ENCODE results near the gene ASB3.
"Not testable (repeated sequence)": the region's sequence is repeated elsewhere in the genome, so short reads cannot be mapped to it uniquely, and the experiment has no call there.

ASB3 gene

DNA sequence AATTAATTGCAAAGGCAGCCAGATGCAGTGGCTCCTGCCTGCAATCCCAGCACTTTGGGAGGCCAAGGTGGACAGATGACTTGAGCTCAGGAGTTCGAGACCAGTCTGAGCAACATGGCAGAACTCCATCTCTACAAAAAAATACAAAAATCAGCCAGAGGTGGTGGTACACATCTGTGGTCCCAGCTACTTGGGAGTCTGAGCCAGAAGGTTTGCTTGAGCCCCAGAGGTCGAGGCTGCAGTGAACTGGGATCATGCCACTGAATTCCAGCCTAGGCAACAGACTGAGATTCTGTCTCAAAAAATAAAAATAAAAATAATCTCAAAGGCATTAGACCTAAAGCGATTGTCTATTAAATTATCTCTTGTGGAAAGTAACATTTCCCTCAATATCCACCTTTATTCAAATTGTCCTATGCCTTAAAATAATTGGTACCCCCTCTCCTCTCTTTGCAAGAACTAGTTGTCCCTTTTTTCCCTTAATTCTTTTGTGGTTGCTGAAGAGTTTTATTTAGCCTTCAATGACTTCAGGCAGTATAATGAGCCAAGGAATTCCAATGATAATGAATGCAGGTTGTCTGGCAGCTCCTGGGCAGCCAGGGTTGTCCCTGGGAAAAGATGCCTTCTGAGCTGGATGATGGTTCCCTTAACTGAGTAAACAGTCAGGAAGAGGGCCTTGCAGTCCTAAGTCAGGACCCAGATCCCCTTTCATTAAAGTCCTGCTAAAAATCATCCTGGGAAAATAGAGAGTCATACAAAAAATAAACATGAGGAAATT lies 40.8 kb upstream of the ASB3 start:
- Histone ChIP-seq H4K8ac (ENCODE audit: low read depth, low read length) (no peak overlapping the region), H3K27ac (replicated peaks; ENCODE audit: low read length) (peak overlapping the region; percentile 49), H3K4me2 (ENCODE audit: insufficient read depth, low read length, poor library complexity, severe bottlenecking) (no peak overlapping the region), H3K4me3 (ENCODE audit: low read length in 2 of 2) (no peak overlapping the region), H3K27me3 (ENCODE audit: control insufficient read depth in 3 of 3, insufficient read depth in 3 of 3, low read depth in 1 of 3, low read length in 3 of 3) (no peaks in the 10 kb centered on the region), H3K4ac (ENCODE audit: low read length) (no peak overlapping the region), H2BK120ac (ENCODE audit: low read depth, low read length) (no peak overlapping the region), H3K9ac (ENCODE audit: low read depth, low read length, poor library complexity) (no peak overlapping the region), H2BK15ac (ENCODE audit: low read length) (no peak overlapping the region), H2AFZ (ENCODE audit: low read length) (no peak overlapping the region), H2BK12ac (ENCODE audit: low read length) (no peak overlapping the region), H4K91ac (ENCODE audit: low read depth, low read length, poor library complexity) (no peak overlapping the region), H2AK5ac (ENCODE audit: low read depth, low read length) (no peak overlapping the region), H3K4me1 (ENCODE audit: control insufficient read depth in 2 of 2, insufficient read depth in 1 of 2, low read depth in 1 of 2, low read length in 2 of 2) (peaks cover 9 to 12% of the 10 kb centered on the region in 2 donors), H3K18ac (ENCODE audit: low read length) (no peak overlapping the region), H3K14ac (ENCODE audit: low read length) (no peak overlapping the region), H3K36me3 (replicated peaks in 1 of 2; ENCODE audit: control insufficient read depth in 2 of 2, insufficient read depth in 2 of 2, low read length in 2 of 2) (no peaks in the 10 kb centered on the region), H3K9me3 (replicated peaks in 1 of 2; ENCODE audit: control insufficient read depth in 2 of 2, insufficient read depth in 1 of 2, low read depth in 1 of 2, low read length in 2 of 2) (no peaks in the 10 kb centered on the region), H3K79me1 (ENCODE audit: low read depth, low read length) (no peaks in the 10 kb centered on the region), H3K23ac (ENCODE audit: low read depth, low read length, poor library complexity) (no peak overlapping the region), H2BK5ac (ENCODE audit: low read length) (no peak overlapping the region)
- no CpG with 5 or more reads among the region's 3 CpGs for WGBS, 2 donors (ENCODE audit: extremely low coverage in 2 of 2, insufficient read length in 2 of 2, insufficient replicate concordance in 1 of 2)
- peak; percentile 4 for DNase-seq (ENCODE audit: low spot score)

DNA sequence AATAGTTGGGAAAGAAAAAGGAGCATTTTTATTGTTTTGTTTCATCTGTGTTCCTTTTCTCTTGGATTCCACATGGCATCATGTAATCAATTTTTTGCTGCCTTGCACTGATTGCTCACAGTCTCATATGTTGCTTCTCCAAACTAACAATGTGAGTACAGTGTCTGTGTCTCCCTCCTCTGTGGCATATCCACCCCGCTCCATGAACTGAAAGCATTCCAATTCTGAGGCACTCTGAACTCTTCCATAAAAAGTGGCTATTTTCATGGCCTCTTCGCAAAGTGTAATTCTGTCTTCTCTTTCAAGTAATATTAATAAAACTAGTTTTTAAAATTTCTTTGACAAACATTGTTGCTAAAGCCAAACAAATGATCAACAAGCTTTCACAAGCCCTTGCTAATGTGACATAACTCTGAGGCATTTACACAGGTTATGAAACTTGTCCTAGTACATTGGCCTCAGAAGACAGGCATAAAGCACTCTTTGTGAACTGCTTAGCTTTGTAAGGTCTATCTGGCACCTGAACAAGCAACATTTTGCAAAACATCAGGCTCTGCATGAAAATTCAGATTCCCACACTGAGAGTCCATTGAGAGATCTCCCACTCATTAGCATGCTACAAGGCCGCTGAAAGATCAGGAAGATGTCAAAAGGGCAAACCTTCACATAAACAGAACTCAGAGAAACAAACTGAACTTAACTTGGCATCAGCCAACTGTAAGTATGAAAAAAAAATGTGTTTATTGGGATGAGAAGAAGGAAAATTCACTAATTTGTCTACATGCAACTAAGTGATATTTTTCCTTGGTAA lies 40.0 kb upstream of the ASB3 start:
- Histone ChIP-seq H3K27ac (replicated peaks; ENCODE audit: low read length) (peak overlapping the region; percentile 49), H3K36me3 (replicated peaks in 1 of 2; ENCODE audit: control insufficient read depth in 2 of 2, insufficient read depth in 2 of 2, low read length in 2 of 2) (no peaks in the 10 kb centered on the region), H3K18ac (ENCODE audit: low read length) (no peak overlapping the region), H4K8ac (ENCODE audit: low read depth, low read length) (no peak overlapping the region), H2AK5ac (ENCODE audit: low read depth, low read length) (no peak overlapping the region), H2BK15ac (ENCODE audit: low read length) (no peak overlapping the region), H3K23ac (ENCODE audit: low read depth, low read length, poor library complexity) (no peak overlapping the region), H3K9ac (ENCODE audit: low read depth, low read length, poor library complexity) (no peak overlapping the region), H4K91ac (ENCODE audit: low read depth, low read length, poor library complexity) (no peak overlapping the region), H3K4ac (ENCODE audit: low read length) (no peak overlapping the region), H2AFZ (ENCODE audit: low read length) (peak overlapping the region; percentile 14), H3K9me3 (replicated peaks in 1 of 2; ENCODE audit: control insufficient read depth in 2 of 2, insufficient read depth in 1 of 2, low read depth in 1 of 2, low read length in 2 of 2) (no peaks in the 10 kb centered on the region), H3K79me1 (ENCODE audit: low read depth, low read length) (no peaks in the 10 kb centered on the region), H2BK12ac (ENCODE audit: low read length) (no peak overlapping the region), H3K4me2 (ENCODE audit: insufficient read depth, low read length, poor library complexity, severe bottlenecking) (no peak overlapping the region), H2BK120ac (ENCODE audit: low read depth, low read length) (no peak overlapping the region), H3K14ac (ENCODE audit: low read length) (no peak overlapping the region), H3K27me3 (ENCODE audit: control insufficient read depth in 3 of 3, insufficient read depth in 3 of 3, low read depth in 1 of 3, low read length in 3 of 3) (no peaks in the 10 kb centered on the region), H2BK5ac (ENCODE audit: low read length) (no peak overlapping the region), H3K4me1 (ENCODE audit: control insufficient read depth in 2 of 2, insufficient read depth in 1 of 2, low read depth in 1 of 2, low read length in 2 of 2) (peaks cover 9 to 12% of the 10 kb centered on the region in 2 donors), H3K4me3 (ENCODE audit: low read length in 2 of 2) (no peak overlapping the region)
- DNase-seq (ENCODE audit: low spot score) = no peak
- WGBS, 2 donors (ENCODE audit: extremely low coverage in 2 of 2, insufficient read length in 2 of 2, insufficient replicate concordance in 1 of 2) = no CpG with 5 or more reads among the region's 3 CpGs

DNA sequence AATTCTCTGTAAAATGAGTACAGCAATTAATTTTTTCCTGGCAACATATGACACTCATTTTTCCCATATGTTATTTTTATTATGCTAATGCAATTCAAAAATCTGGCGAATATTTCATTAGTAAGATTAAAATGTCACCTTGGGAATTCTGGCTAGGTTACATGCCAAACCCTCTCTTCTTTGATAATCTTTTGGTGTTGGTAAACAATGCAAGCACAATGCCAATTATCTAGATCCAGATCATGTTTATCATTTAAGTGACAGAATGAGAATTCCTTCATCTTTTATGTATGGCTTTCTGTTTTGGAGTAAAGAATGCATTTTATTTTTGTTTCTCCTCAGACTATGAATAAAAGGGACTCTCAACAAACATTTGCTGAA lies 39.3 kb upstream of the ASB3 start:
- H2BK5ac ChIP-seq (ENCODE audit: low read length) = no peak overlapping the region
- H3K4me2 ChIP-seq (ENCODE audit: insufficient read depth, low read length, poor library complexity, severe bottlenecking) = no peak overlapping the region
- no peak overlapping the region for H2AK5ac ChIP-seq (ENCODE audit: low read depth, low read length)
- peaks cover 9 to 12% of the 10 kb centered on the region in 2 donors for H3K4me1 ChIP-seq (ENCODE audit: control insufficient read depth in 2 of 2, insufficient read depth in 1 of 2, low read depth in 1 of 2, low read length in 2 of 2)
- no peak overlapping the region for H3K14ac ChIP-seq (ENCODE audit: low read length)
- H2AFZ ChIP-seq (ENCODE audit: low read length) = no peak overlapping the region
- no peak overlapping the region for H3K18ac ChIP-seq (ENCODE audit: low read length)
- H2BK15ac ChIP-seq (ENCODE audit: low read length) = no peak overlapping the region
- H3K27me3 ChIP-seq (ENCODE audit: control insufficient read depth in 3 of 3, insufficient read depth in 3 of 3, low read depth in 1 of 3, low read length in 3 of 3) = no peaks in the 10 kb centered on the region
- no peaks in the 10 kb centered on the region for H3K9me3 ChIP-seq (replicated peaks in 1 of 2; ENCODE audit: control insufficient read depth in 2 of 2, insufficient read depth in 1 of 2, low read depth in 1 of 2, low read length in 2 of 2)
- no peak overlapping the region for H4K91ac ChIP-seq (ENCODE audit: low read depth, low read length, poor library complexity)
- no peak overlapping the region for H3K27ac ChIP-seq (replicated peaks; ENCODE audit: low read length)
- no peak overlapping the region for H3K4ac ChIP-seq (ENCODE audit: low read length)
- H3K36me3 ChIP-seq (replicated peaks in 1 of 2; ENCODE audit: control insufficient read depth in 2 of 2, insufficient read depth in 2 of 2, low read length in 2 of 2) = no peaks in the 10 kb centered on the region
- WGBS, 2 donors (ENCODE audit: extremely low coverage in 2 of 2, insufficient read length in 2 of 2, insufficient replicate concordance in 1 of 2) = no CpG with 5 or more reads among the region's 1 CpG
- no peak overlapping the region for H3K9ac ChIP-seq (ENCODE audit: low read depth, low read length, poor library complexity)
- H3K23ac ChIP-seq (ENCODE audit: low read depth, low read length, poor library complexity) = no peak overlapping the region
- no peak overlapping the region for H2BK12ac ChIP-seq (ENCODE audit: low read length)
- no peak for DNase-seq (ENCODE audit: low spot score)
- no peaks in the 10 kb centered on the region for H3K79me1 ChIP-seq (ENCODE audit: low read depth, low read length)
- no peak overlapping the region for H2BK120ac ChIP-seq (ENCODE audit: low read depth, low read length)
- H3K4me3 ChIP-seq (ENCODE audit: low read length in 2 of 2) = no peak overlapping the region
- no peak overlapping the region for H4K8ac ChIP-seq (ENCODE audit: low read depth, low read length)

- not testable (repeated sequence) for H2AFZ ChIP-seq (ENCODE audit: low read length); H3K9ac ChIP-seq (ENCODE audit: low read depth, low read length, poor library complexity); H2BK5ac ChIP-seq (ENCODE audit: low read length); H3K27me3 ChIP-seq (ENCODE audit: control insufficient read depth in 3 of 3, insufficient read depth in 3 of 3, low read depth in 1 of 3, low read length in 3 of 3); H2BK120ac ChIP-seq (ENCODE audit: low read depth, low read length); H2BK15ac ChIP-seq (ENCODE audit: low read length); H3K9me3 ChIP-seq (replicated peaks in 1 of 2; ENCODE audit: control insufficient read depth in 2 of 2, insufficient read depth in 1 of 2, low read depth in 1 of 2, low read length in 2 of 2); H3K4me2 ChIP-seq (ENCODE audit: insufficient read depth, low read length, poor library complexity, severe bottlenecking); H4K91ac ChIP-seq (ENCODE audit: low read depth, low read length, poor library complexity); H2AK5ac ChIP-seq (ENCODE audit: low read depth, low read length); H3K23ac ChIP-seq (ENCODE audit: low read depth, low read length, poor library complexity); H4K8ac ChIP-seq (ENCODE audit: low read depth, low read length); H3K18ac ChIP-seq (ENCODE audit: low read length); H3K4ac ChIP-seq (ENCODE audit: low read length); H3K4me3 ChIP-seq (ENCODE audit: low read length in 2 of 2); H3K14ac ChIP-seq (ENCODE audit: low read length); DNase-seq (ENCODE audit: low spot score); H2BK12ac ChIP-seq (ENCODE audit: low read length); H3K79me1 ChIP-seq (ENCODE audit: low read depth, low read length); H3K27ac ChIP-seq (replicated peaks; ENCODE audit: low read length)
- Histone ChIP-seq H3K36me3 (replicated peaks in 1 of 2; ENCODE audit: control insufficient read depth in 2 of 2, insufficient read depth in 2 of 2, low read length in 2 of 2) (peaks cover 2 to 13% of the 10 kb centered on the region in 2 donors), H3K4me1 (ENCODE audit: control insufficient read depth in 2 of 2, insufficient read depth in 1 of 2, low read depth in 1 of 2, low read length in 2 of 2) (peaks cover 9 to 12% of the 10 kb centered on the region in 2 donors)
- WGBS, 2 donors (ENCODE audit: extremely low coverage in 2 of 2, insufficient read length in 2 of 2, insufficient replicate concordance in 1 of 2) = no CpG with 5 or more reads among the region's 9 CpGs
Observed at GRCh38 chr2:53823639-53824038, 36.9 kb upstream of the ASB3 start.

Measured in neuronal stem cell (in vitro differentiated cells).